CD4-positive, alpha-beta T cell treated with Interleukin-2 at 100 ng/mL for 4 hours (primary cell): ENCODE measurements around the gene GAB4.

Experiments used
- DNase-seq: peaks from one replicate; pipeline ENCODE4 v3.0.0-alpha.2; 2020; ENCODE audit warnings: low spot score

The GAB4 gene

DNA sequence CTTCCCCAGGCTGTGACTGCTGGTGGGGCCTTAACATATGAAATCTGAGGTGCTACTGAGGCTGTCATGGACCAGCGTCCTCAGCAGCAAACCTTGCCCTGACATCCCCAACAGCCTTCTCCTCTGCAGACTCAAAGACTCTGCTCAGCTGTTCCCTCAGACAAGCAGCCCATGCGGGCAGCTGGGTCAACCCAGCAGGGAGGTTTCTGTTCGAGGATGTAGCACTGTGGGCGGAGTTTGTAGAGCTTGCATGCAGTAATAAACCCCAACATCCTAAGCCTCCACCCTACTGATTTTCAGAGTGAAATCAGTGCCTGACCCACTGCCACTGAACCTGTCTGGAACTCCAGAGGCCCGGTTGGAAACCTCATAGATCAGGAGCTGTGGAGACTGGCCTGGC, 94.0 kb downstream of the GAB4 start:
- no peak for DNase-seq

GRCh38 chr22:16912281-16912680, 95.7 kb downstream of the GAB4 start:
- DNase-seq = no peak
